Thyroid gland (tissue), 4 donors: Measurements from ENCODE around the gene BEND7. TPM values are rescaled to one million over a fixed set of nuclear protein-coding genes. Genes with fewer than 3 reads are reported as not detected.
A peak's percentile ranks its signal among the peaks of the same experiment; 100 is the strongest.

ENCODE experiments used
- DNase-seq, 2 donors: peaks; one replicate each; pipeline ENCODE4 v3.0.0-alpha.2; 2019
- H3K27ac ChIP-seq, 3 donors: fragments of 200-600 bp; sonication (generic); 1 replicate in 2 of 3; 2 replicates in 1 of 3; pipeline ENCODE4 v1.5.1; 2016 to 2019; ENCODE audit warnings: mild to moderate bottlenecking in 1 of 3, moderate library complexity in 1 of 3
- H3K27me3 ChIP-seq: fragments of 200-600 bp; sonication (generic); one replicate; pipeline ENCODE4 v1.5.1; 2019
- H3K36me3 ChIP-seq, 2 donors: fragments of 200-600 bp; sonication (generic); one replicate each; pipeline ENCODE4 v1.5.1; 2016 to 2019
- H3K4me1 ChIP-seq, 2 donors: fragments of 200-600 bp; sonication (generic); one replicate each; pipeline ENCODE4 v1.5.1; 2017 to 2019
- H3K4me3 ChIP-seq, 3 donors: fragments of 200-600 bp; sonication (generic); replicated peaks in 1 of 3; 1 replicate in 2 of 3; 2 replicates in 1 of 3; pipeline ENCODE4 v1.5.1; 2016; ENCODE audit warnings: mild to moderate bottlenecking in 1 of 3
- H3K9me3 ChIP-seq: fragments of 200-600 bp; sonication (generic); one replicate; pipeline ENCODE4 v1.5.1; 2017
- POLR2A ChIP-seq, 2 donors: fragments of 450-650 bp; IDR thresholded peaks; one replicate each; pipeline ENCODE4 v1.6.1; 2017; ENCODE audit warnings: antibody characterized with exemption in 2 of 2, mild to moderate bottlenecking in 2 of 2, moderate library complexity in 1 of 2
- WGBS, 2 donors: methylation state at CpG; one replicate each; pipeline ENCODE4 v1.1.5; 2017; 5-methylcytosine and 5-hydroxymethylcytosine counted together
- intact Hi-C: fragments of 100-400 bp; cut with DNase I; formaldehyde crosslinking; loops from one replicate; pipeline ENCODE4 v1.15.1; 2023
- total RNA-seq, 4 donors: library from RNA; depleted of rRNA; stranded (reverse); fragments of >200 nt; gene quantifications; one replicate each; pipeline ENCODE4 v1.2.3, GENCODE V29; 2016
- TF ChIP-seq, protein P1 (sequence below), 6 experiments: fragments of 200-600 bp in 3 of 6; fragments of 450-650 bp in 3 of 6; sonication (generic) in 3 of 6; IDR thresholded peaks; one replicate each; pipeline ENCODE4 v1.5.1; 2016 to 2019; ENCODE audit warnings: antibody characterized with exemption in 6 of 6, mild to moderate bottlenecking in 2 of 6, inconsistent platforms in 1 of 6, moderate library complexity in 1 of 6

BEND7 gene
- total RNA-seq, 4 donors from 2014 or later, result 51.3 to 106 (median 84.3) TPM

DNA sequence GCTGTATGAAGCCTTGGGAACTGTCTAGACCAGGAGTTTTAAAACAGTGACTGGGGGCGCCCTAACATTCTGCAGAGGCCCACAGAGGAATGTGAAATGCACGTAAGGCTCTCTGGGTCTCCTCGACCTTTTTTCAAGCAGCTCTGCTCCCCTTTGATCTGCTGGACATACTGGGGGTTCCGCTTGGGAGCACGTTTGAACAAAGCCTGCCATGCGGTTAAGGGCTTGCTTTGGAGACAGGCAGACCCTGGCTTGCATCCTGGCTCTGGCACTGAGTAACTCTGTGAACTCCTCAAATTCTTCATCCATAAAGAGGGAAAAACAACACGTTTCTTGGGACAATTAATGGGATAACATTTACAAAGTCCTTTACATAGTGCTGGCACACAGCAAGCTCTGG, 7.8 kb downstream of the BEND7 start:
- peak; percentile 46 to 62 for DNase-seq
- TF ChIP-seq, protein P1, sequence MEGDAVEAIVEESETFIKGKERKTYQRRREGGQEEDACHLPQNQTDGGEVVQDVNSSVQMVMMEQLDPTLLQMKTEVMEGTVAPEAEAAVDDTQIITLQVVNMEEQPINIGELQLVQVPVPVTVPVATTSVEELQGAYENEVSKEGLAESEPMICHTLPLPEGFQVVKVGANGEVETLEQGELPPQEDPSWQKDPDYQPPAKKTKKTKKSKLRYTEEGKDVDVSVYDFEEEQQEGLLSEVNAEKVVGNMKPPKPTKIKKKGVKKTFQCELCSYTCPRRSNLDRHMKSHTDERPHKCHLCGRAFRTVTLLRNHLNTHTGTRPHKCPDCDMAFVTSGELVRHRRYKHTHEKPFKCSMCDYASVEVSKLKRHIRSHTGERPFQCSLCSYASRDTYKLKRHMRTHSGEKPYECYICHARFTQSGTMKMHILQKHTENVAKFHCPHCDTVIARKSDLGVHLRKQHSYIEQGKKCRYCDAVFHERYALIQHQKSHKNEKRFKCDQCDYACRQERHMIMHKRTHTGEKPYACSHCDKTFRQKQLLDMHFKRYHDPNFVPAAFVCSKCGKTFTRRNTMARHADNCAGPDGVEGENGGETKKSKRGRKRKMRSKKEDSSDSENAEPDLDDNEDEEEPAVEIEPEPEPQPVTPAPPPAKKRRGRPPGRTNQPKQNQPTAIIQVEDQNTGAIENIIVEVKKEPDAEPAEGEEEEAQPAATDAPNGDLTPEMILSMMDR (IDR thresholded peaks at IDR 0.05), result no peak
- TF ChIP-seq POLR2A (IDR thresholded peaks at IDR 0.05), result no peak
- no peak overlapping the region for H3K4me3 ChIP-seq
- peak overlapping the region; percentile 11 to 18 (median 14) for H3K27ac ChIP-seq
- intact Hi-C loops, result no loop called here
- H3K9me3 ChIP-seq, result no peaks in the 10 kb centered on the region
- H3K36me3 ChIP-seq, result no peaks in the 10 kb centered on the region
- H3K4me1 ChIP-seq, result peaks cover 9 to 11% of the 10 kb centered on the region in 2 donors
- 25 to 47% methylated on average over 7 of the region's 7 CpGs for WGBS, 2 donors
- H3K27me3 ChIP-seq, result no peaks in the 10 kb centered on the region

DNA sequence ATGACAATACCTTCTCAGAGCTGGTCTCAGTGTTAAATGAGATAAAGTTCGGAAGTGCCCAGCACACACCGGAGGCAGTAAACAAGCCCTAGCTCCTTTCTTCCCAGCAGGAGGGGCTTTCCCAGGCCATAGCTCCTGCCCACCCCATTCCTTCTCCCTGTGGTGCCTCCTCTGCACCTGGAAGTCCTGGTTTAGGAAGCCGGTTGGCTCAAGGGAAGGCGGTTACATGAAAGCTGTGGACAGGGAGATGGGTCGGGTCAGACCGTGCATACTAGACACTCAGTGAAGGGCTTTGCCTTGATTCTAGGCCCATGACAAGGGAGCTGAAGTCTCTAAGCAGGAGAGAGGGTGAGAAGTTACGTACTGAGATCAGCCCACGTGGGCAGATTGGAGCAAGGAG, 8.6 kb downstream of the BEND7 start:
- H3K4me3 ChIP-seq, result no peak overlapping the region
- no peaks in the 10 kb centered on the region for H3K36me3 ChIP-seq
- H3K4me1 ChIP-seq, result peaks cover 9 to 11% of the 10 kb centered on the region in 2 donors
- no peaks in the 10 kb centered on the region for H3K9me3 ChIP-seq
- intact Hi-C loops, result no loop called here
- no peak for DNase-seq
- H3K27me3 ChIP-seq, result no peaks in the 10 kb centered on the region
- no peak for TF ChIP-seq POLR2A (IDR thresholded peaks at IDR 0.05)
- TF ChIP-seq, protein P1 (IDR thresholded peaks at IDR 0.05), result no peak
- peak overlapping the region in 1 of 3 donors; percentile 18 for H3K27ac ChIP-seq
- WGBS, 2 donors, result 91 to 92% methylated on average over 8 of the region's 8 CpGs

DNA sequence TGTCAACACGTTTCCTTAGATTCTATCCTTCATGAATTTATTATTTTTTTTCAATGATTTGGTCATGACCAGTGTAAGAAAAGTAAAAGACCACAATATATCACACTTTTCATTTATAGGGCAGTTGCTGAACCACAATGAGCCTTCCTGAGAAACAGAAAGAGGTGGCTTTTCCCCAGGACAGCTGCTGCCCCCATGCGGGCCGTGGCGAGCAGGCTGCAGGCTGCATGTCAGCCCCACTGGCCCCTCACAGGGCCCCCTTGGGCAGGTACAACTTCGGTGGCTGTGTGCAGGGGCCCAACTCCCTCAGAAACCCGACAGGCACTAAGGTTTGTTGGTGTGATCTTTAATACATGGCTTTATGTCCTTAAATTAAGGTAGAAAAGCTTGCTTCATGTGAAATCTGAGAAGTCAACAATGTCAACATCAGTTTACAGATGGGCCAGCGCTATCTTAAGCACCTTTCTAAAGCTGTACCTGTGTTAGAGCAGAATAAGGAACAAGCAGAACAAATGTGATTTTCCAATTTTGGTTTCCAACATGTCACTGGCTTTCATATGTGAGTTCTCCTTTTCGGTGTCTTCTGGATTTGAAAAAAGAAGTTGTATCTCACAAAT, 10.6 kb downstream of the BEND7 start:
- WGBS, 2 donors, result 71 to 82% methylated on average over 7 to 8 of the region's 8 CpGs
- intact Hi-C loops, result no loop called here

GRCh38 chr10:13517675-13518074, 11.1 kb downstream of the BEND7 start:
- Histone ChIP-seq H3K27me3 (no peaks in the 10 kb centered on the region), H3K27ac (no peak overlapping the region), H3K4me1 (peaks cover 9 to 11% of the 10 kb centered on the region in 2 donors), H3K36me3 (no peaks in the 10 kb centered on the region), H3K4me3 (no peak overlapping the region), H3K9me3 (no peaks in the 10 kb centered on the region)
- intact Hi-C loops, result no loop called here
- TF ChIP-seq, protein P1 (IDR thresholded peaks at IDR 0.05), result no peak
- TF ChIP-seq POLR2A (IDR thresholded peaks at IDR 0.05), result no peak
- DNase-seq, result no peak
- WGBS, 2 donors, result 87 to 94% methylated on average over 10 of the region's 10 CpGs

More for the DNA sequence above, 10.6 kb downstream of the BEND7 start:
- Histone ChIP-seq H3K9me3 (no peaks in the 10 kb centered on the region), H3K27ac (no peak overlapping the region), H3K4me1 (peaks cover 9 to 11% of the 10 kb centered on the region in 2 donors), H3K27me3 (no peaks in the 10 kb centered on the region), H3K4me3 (no peak overlapping the region), H3K36me3 (no peaks in the 10 kb centered on the region)
- DNase-seq, result no peak
- TF ChIP-seq POLR2A (IDR thresholded peaks at IDR 0.05), result no peak
- TF ChIP-seq, protein P1 (IDR thresholded peaks at IDR 0.05), result peak in 1 of 6 experiments; percentile 20

- Histone ChIP-seq H3K27ac (no peak overlapping the region), H3K4me1 (peaks cover 4 to 5% of the 10 kb centered on the region in 2 donors), H3K9me3 (no peaks in the 10 kb centered on the region), H3K27me3 (no peaks in the 10 kb centered on the region), H3K4me3 (no peak overlapping the region), H3K36me3 (no peaks in the 10 kb centered on the region)
- no peak for DNase-seq
- TF ChIP-seq, protein P1 (IDR thresholded peaks at IDR 0.05), result no peak
- TF ChIP-seq POLR2A (IDR thresholded peaks at IDR 0.05), result no peak
- intact Hi-C loops, result no loop called here
- 88 to 89% methylated on average over 13 of the region's 13 CpGs for WGBS, 2 donors
Observed at GRCh38 chr10:13516176-13516575, 12.6 kb downstream of the BEND7 start.
